Activated CD8-positive, alpha-beta memory T cell treated with anti-CD3 and anti-CD28 coated beads, Interleukin-2, amount 50 U/mL, for 48 hours (primary cell): Measurements from ENCODE around the gene TENM3.

ENCODE experiments used
- DNase-seq: peaks from one replicate; pipeline ENCODE4 v3.0.0-alpha.2; 2020

The TENM3 gene

GRCh38 chr4:182704077-182704476 lies 460.9 kb downstream of the TENM3 start:
- no peak for DNase-seq

DNA sequence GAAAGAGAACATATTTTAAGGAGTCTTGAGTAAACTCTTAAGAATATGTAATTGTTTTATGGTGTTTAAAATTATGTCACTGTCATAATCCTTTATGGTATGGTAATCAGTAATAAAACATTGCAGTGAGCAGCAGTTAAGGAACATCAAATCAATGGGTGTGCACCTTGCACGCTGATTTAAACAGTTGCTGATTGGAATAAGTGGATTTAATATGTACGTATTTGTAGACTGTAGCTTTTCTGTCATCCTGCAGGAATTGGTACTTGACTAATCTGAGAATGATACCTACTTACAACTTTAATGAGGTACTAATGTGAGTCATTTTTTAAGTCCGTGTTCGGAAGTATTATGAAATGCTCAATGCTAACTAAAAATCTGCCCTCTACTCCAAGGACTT lies 461.7 kb downstream of the TENM3 start:
- no peak for DNase-seq

DNA sequence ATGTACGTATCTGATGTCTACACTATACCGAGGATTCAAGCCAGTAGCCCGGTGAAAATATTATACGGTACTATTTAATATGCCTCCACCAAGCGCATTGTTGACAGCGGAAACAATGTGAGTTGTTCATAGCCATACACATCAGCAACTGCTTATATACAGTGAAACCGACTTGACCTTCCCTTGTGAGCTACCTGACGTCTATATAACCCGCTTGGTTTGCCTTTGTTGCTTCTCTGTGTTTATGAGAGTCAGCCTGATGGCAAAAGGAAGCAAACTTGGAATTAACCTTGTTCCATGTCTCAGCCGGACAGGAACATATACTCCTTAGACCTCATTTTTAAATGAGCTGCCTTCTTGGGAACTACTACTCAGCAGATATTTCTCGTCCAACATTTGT lies 462.2 kb downstream of the TENM3 start:
- no peak for DNase-seq

DNA sequence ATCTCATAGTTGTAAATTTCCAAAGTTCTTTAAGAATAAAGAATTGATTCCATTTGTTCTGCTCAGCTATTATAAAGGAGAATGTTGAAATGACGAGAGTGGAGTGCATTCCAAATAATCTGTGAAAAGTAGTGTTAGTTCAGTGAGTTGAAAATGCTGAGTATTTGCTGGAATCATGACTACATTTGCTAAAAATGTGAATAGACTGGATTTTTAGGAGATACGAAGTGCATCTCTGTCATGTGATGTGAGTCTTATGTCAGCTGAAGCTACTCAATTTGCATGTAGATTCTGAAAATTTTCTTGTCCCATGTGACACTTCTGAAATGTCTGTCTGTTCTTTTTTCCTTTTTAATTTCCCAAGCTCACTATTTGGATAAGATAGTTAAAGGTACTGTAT lies 468.0 kb downstream of the TENM3 start:
- no peak for DNase-seq

DNA sequence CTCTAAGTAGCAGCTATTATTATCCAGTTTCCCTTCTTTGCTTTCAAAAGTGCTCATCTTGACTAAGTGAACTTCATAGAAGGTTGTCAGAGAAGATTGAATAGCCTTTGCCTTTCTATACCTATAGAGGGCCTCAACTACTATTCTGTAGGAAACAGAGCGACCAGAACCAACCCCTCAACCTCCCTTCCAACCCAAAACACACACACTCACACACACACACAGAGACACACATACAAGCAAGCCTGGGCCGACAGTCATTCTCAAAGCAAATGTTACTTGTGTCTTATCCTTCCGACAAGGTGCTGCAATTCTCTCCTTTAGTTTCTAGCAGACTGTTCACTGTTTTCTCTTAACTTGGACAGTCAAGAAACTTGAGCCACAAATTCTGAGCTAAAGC lies 472.3 kb downstream of the TENM3 start:
- no peak for DNase-seq

DNA sequence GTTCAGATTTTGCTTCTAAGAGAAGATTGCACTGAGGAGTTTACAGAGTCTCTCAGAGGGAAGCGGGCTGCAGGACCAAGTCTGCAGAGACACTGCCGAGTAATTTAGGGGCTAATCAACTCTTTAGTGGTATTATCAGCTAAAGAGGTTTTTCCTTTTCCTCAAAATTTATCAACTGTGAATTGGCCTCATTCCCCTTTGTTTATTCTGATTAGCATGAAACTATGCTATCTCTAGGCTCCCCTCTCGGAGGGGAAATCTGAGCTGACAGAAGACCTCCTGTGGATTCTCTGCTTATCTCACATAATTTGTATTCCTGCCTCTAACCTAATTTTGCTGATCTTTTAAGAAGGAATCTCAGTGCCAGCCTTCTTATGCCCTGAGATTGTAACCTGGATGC lies 473.0 kb downstream of the TENM3 start:
- no peak for DNase-seq

GRCh38 chr4:182717788-182718583 lies 474.8 kb downstream of the TENM3 start:
- no peak for DNase-seq

DNA sequence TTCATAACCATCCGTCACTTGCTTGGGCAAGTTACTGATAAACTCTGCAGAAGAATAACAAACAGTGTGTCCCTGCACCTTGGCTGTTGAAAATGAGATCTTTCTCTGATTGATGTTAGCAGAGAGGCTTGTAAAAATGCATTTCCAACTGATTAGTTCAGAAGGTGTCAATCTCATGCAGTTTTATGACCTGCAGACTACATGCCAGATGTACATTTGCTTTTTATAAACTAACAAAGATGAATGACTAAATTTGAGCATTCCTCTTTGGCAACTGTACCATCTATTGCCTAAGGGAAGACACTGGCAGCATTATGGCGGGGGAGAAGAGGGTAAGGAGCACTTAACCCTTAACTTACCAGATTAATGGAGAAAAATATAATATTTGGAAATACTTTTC lies 481.2 kb downstream of the TENM3 start:
- no peak for DNase-seq

GRCh38 chr4:182729516-182729915 lies 486.3 kb downstream of the TENM3 start:
- no peak for DNase-seq

GRCh38 chr4:182730791-182731190 lies 487.6 kb downstream of the TENM3 start:
- DNase-seq = no peak

DNA sequence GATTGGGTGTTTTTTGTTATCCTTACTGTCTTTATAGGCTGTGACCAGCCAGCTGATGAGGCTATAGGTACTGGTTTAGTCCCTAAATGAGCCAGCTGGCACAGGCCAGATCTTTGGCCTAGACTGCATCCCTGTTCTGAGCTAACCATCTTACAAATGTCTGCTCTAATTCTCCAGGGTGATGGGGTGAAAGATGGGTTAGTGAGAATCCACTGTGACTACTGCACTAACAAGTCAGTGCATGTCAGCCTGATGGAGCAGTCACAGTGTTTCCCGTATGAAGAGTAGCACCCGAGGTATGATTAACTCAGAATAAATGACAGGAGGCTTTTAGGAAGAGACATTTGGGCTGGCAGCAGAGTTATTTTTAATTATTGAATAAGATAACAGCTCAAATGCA lies 493.0 kb downstream of the TENM3 start:
- DNase-seq = no peak

DNA sequence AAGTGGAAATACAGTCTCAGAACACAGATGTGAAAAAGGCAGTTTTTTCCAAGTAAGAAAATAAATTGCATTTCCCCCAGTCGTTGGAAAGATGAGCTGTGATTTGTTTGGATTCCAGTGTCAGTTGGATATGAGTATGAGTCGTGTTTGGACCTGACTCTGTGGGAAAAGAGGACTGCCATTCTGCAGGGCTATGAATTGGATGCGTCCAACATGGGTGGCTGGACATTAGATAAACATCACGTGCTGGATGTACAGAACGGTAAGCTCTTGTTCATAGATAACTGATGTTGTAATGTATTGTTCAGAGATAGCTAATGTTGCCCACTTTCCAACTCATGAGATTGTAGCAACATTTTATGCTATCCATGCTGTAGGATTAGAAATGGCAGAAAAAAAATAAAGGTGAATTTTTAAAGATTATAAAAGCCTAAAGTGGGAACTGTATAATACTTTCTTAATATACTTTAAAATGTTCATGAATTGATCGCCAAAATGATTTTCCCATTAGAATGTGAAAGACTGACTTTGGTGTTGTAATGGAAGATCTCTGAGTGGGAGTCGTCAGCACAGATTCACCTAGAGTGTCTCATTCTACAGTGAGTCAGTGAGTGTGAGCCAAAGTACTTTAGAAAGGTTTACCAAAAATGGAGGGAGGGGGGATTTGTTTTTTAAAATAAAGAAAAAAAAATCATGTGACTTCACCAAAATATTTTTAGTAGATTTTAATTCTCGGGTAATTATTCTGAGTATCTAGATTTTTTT lies 495.3 kb downstream of the TENM3 start:
- DNase-seq = no peak

- no peak for DNase-seq
Measured at GRCh38 chr4:182740256-182740655, 497.1 kb downstream of the TENM3 start.

DNA sequence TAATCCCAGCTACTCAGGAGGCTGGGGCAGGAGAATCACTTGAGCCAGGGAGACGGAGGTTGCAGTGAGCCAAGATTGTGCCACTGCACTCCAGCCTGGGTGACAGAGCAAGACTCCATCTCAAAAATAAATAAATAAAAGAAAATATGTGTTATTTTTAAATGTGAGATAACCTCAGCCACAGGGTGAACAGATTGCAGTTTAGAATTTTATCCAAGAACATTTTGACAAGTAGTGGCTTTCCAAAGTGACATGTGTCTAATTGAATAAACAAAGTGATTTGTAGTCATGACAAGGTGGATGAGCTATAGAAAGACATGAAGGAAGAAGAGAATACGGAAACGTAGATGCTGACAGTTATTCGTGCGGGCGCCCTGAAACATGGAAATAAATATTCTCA lies 497.9 kb downstream of the TENM3 start:
- no peak for DNase-seq

GRCh38 chr4:182741914-182742313 lies 498.7 kb downstream of the TENM3 start:
- DNase-seq = no peak

- no peak for DNase-seq
Measured at GRCh38 chr4:182743815-182744214, 500.6 kb downstream of the TENM3 start.

DNA sequence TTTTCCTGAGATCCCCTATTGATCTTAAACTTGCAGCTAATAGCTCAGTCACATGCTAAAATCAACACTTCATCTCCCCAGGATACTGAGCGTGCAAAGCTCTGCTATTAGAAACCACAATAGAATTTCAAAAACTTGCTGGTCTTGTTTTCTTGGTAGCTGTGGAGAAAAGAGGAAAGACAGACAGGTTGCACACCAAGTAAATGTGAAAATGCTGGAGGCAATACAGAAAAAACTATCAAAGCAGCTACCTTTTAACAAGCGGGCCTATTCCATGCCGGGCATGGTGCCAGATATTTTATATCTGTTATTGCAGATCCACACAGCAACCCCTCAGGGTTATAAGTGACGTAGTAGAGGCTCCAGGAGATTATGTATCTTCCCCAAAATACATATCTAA lies 502.0 kb downstream of the TENM3 start:
- no peak for DNase-seq

- DNase-seq = no peak
Measured at GRCh38 chr4:182746876-182747275, 503.7 kb downstream of the TENM3 start.

DNA sequence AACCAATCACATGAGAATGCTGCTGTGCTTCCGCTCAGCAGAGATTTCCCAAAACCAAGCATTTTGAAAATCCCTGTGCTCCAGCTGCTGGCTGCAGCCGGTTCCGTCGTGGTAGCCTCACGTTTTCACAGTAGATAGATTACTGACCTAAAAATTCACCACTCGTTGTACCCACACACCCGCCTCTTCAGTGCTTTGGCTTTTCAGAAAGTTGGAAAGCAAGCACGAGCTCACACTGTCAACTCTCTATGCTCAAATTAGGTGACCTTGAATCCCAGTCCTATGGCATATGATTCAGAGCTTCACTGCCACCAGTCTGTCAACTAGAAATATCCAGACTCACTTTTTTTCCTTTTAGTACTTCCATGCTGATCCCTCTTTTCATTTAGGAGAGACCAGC lies 505.1 kb downstream of the TENM3 start:
- DNase-seq = no peak

- DNase-seq = no peak
Measured at GRCh38 chr4:182748949-182749348, 505.7 kb downstream of the TENM3 start.

- DNase-seq = no peak
Measured at GRCh38 chr4:182749667-182750167, 506.5 kb downstream of the TENM3 start.

GRCh38 chr4:182752158-182752910 lies 509.1 kb downstream of the TENM3 start:
- no peak for DNase-seq

- no peak for DNase-seq
Measured at GRCh38 chr4:182754895-182755294, 511.7 kb downstream of the TENM3 start.
